NCI-H1436 treated with DMSO at 0.1 percent for 48 hours (cell line): ENCODE measurements around the gene FANCC.

ENCODE experiments used
- DNase-seq: peaks from one replicate; lab custom pipeline; 2025; lab: John Stamatoyannopoulos, UW

FANCC gene

DNA sequence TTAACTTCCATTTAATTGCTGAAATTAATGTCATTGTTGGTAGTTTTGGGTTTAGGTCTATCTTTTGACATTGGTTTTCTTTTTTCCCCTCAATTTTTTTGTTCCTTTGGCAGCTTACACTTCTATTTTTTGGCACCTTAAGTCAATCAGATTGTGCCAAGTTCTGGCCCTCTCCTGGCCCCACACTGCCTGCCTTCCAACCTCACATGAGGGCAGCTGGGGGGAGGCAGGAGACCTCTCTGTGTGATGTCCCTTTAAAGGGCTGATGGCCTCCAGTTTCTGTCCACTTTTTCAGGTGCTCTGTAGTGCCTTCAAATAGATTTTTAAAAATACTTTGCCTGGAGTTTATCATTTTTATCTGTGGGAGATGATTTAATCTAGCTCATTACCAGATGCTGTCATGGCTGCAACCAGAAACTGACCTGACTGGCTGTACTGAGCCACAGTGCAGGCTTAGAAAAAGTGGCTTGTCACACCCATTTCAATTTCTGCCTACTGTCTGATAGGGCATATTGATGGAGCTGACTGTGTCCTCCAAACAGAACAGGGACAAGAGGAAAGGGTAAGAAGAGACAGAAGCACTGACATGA lies 196.6 kb downstream of the FANCC start:
- no peak for DNase-seq

DNA sequence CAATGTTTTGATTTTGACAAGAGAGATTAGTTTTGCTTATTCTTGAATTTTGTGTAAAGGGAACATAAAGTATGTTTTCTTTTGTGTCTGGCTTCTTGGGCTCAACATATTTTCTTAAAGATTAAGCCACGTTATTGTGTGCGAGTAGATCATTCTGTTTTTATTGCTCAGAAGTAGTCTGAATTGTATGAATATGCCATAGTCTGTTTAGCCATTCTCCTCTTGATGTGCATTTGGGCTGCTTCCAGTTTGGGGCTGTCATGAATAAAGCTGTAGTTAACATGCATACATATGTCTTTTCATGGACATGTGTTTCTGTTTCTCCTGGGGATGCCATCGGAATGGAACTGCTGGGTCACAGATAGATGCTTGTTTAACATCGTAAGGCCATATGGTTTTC lies 198.9 kb downstream of the FANCC start:
- DNase-seq: no peak

DNA sequence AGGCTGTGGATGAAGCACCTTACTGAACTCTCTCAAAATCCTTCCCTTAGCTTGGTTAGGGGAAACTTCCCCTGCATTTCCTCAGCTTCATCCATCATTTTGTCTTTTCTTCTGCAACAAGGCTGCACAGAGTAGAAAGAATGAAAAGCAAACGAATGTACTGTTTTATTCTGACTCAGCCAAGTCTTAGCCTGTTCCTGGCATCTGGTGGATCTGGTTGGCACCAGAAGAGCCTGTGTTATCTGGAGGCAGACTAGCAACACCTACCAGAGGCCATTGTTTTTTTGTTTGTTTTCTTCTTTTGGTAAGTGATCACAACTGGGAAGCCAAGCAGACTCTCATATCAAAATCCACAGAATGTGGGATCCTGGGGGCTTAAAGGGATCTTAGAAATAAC lies 200.7 kb downstream of the FANCC start:
- no peak for DNase-seq

DNA sequence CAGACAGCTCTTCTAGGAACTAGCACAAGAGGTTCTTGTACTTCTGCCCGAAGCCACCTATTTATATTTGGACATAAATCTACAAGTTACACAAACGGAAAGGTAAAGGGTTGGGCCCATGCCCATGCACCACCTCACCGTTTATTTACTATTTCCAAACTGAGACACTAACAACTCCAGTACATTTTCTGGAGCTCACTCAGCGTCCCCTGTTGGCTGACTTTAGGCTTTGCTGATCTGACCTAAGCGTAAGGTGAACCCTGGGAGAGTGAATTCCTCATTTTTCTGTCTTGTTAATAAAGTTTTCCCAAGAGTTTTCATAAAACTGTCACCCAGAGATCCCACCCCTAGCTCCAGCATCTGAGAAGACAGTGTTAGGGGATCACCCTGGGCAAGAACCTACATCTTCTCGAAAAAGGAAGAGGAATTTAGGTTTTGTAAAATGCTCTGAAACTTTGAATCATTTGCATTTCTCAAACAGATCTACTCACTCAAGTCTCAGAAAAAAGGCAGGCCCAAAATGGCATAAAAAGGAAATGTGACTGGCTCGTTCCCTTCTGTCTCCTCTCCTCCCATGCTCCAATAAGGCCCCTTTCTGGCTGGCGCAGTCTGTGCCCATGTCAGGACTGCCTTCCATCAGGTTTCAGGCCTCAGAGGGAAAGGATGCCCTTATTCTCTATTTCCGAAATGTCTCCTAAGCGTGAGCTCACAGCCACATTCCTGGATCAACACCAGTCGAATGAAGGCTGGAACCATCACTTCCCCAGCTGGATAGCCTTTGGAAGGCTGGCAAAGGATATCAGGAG lies 201.3 kb downstream of the FANCC start:
- DNase-seq: no peak

DNA sequence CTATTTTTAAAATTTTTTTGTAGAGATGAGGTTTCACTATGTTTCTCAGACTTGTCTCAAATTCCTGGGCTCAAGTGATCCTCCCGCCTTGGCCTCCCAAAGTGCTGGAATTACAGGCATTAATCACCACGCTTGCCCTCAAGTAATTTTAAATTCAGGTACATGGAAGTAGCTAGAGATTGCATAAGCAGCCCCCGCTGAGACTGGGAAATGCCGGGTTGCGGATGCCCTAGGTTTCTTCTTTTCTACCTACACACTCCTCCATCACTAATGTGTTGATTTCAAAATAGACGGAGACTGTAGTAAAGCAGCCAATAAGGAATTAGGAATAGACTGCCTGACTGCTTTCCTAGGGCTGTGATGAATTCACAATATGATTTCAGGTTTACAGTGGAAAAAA lies 202.4 kb downstream of the FANCC start:
- no peak for DNase-seq

DNA sequence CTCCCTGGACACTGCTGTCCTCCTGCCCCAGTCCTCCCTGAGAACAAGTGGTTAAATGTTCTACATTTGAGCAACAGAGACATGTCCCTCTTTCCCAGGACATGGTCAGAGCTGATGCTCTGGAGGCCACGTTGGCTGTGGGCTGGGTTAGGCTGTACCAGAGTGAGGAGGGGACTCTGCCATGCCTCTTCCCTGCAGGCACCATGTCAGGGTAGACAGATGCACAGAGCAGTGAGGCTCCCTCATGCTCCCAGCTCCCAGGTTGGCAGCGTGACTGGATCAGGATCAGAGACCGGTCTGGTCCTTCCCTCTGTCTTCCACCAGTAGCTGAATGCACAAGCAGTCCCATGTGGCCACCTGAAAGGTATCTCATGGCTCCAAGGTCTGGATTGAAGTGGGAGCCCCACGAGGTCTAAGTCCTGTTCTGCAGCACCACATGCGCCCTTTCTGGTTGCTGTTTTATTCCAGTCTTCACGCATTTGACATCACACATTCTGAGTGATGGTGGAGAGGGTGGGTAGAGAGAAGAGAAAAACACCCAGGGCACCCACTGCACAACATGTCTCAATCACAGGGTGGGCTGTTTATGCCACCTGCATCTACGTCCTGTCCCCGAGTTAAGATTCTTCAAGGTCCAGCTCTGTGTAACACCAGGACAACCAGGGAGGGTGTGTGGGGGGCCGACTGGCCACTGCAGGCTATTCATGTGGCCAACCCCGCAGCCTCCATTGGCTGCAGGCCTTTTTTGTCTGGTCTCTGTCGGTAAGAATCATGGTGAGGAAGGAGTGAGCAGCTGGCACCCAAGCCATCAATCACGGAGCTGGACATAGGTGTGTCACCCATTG lies 204.9 kb downstream of the FANCC start:
- no peak for DNase-seq

DNA sequence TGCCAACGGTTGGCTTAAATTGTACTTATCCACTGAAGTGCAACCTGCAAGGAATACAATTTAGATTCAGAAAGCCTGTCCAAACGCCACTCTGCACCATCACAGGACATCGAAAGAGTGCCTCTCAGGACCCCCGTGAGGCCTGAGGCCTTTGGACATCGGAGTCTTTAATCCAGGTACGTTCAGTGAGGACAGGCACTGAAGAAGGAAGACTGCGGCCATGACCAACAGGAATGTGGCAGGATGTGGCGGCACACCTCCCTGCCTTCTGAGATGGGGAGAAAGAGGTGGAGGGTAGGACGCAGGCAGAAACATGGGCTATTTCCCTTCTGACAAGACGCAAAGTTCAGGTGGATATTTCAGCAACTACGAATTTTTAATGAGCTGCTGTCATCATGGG lies 205.8 kb downstream of the FANCC start:
- DNase-seq: no peak

DNA sequence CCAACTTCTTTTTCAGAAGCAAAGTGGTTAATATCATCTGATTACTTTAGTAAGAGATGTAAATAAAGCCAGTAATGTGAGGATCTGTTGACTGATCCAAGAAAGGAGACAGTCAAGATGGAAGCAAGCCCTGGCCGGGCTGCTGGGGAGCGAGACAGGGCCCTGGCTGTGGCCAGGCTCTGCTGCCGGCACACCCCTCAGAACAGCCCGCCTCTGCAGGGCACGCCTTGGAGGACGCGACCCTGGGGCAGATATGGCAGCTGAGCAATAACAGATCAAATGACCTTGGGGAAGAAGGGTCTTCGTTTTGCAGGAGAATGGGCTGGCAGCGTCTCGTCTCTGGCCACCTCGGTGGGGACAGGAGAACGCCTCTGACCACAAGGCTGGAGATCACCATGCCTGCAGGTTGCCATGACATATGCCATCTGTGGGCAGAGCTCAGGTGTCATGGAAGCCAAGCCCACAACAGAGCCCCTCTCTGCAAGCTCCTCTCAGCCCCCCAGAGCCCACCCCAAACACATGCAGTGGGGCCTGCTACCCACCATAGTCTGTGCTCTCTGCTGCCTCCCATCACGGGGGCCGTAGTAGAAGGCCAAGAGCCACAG lies 206.5 kb downstream of the FANCC start:
- DNase-seq: no peak

DNA sequence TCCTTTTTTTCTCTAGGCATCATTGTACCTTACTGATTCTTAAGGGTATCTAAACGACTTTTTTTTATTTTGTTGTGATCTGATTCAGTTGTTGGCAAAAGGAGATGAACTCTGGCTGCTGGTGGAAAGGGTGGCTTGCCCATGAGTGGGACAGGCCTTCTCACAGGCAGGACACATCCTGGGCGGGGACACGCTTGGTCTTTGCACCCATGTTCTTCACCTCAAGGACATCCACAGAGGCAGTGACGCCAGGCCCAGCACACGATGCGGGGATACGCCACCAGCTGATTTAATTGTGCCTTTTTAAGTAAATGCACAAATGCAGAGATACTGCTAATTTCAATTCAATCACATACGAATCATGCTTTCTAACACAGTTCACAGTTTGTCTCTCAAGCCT lies 208.1 kb downstream of the FANCC start:
- no peak for DNase-seq

DNA sequence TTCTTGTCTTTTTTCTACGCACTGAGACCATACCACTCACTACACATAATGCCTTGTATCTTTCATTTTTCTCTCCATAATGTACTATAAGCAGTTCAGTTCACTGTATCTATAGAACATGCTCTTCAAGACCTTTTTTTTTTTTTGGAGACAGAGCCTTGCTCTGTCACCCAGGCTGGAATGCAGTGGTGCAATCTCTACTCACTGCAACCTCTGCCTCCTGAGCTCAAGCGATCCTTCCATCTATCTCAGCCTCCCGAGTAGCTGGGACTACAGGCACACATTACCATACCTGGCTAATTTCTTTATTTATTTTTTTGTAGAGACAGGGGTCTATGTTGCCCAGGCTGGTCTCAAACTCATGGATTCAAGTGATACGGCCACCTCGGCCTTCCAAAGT lies 208.7 kb downstream of the FANCC start:
- DNase-seq: no peak

DNA sequence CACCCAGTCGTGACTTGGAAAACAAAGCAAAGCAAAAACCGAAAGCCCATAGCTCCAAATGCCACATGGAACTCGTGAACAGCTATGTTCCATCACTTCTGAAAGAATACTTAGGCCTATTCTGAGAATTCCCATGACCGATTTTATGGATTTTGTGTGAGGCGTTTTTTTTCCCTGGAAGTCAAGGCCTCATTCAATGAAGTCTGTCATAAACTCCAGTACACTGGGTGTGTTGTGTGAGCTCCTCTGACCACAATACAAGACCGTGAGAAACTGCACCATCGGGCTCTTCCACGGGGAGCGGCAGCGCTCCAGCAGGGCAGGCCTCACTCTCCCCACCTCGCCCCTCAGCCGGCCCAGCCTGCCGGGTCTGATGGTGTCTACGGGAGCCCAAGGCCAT lies 209.5 kb downstream of the FANCC start:
- DNase-seq: no peak

DNA sequence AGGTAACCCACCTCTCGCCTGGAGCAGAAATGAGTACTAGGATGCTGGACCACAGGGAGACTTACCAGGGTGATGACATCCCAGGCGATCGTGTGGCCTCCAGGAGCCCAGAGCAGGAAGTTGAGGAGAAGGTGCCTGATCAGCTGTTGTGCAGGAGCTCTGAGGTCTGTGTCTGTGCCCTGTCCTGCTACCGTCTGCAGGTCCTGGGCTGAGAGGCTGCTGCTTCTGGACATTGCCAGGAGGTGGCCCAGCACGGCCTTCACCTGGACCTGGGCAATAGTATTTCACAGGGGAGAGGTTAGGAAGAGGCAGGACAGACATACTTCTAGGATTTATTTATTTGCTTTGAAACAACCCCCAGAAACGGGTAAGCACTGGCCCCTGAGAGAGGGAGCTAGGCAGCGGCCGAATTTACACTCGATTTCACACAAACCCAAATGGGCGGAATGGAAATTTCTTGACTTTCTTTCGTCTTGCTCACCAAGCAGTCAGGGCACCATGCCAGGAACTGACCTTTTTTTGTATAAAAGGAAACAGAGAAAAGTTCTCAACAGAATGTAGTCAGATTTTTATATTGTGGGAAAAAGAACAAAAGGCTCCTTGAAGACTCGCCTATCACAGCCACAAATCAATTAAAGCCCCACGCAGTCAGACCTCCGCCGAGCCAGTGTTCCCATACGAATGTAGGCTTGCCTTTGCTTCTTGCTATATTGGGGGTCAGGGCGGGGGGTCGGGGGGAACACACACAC lies 210.3 kb downstream of the FANCC start:
- no peak for DNase-seq

DNA sequence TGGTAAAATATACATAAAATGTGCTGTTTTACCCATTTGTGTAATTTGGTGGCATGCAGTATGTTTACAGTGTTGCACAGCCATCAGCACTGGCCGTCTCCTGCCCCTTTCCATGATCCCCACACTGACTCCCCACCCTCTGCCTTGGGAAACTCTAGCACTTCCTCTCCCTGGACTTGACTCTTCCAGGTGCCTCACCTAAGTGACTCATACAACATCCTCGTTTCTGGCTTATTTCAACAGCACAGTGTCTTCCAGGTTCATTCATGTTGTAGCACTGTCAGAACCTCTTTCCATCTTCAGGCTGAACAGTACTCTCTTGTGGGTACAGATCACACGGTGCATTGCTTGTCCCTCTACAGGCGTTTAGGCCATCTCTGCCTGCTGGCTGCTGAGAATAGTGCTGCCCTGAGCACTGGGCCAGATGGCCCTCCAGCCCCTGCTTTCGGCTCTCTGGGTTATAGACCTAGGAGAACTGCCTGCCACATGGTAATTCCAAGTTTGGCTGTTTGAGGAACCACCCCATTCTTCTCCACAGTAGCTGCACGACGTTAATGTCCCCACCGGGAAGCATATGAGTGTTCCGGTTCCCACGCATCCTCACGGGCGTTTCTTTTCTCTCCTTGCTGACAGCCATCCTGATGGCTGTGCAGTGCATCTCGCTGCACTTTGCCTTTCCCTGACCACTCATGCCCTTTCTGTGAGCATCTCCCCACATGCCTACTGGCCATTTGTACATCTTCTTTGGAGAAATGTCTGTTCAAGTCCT lies 211.8 kb downstream of the FANCC start:
- DNase-seq: no peak

DNA sequence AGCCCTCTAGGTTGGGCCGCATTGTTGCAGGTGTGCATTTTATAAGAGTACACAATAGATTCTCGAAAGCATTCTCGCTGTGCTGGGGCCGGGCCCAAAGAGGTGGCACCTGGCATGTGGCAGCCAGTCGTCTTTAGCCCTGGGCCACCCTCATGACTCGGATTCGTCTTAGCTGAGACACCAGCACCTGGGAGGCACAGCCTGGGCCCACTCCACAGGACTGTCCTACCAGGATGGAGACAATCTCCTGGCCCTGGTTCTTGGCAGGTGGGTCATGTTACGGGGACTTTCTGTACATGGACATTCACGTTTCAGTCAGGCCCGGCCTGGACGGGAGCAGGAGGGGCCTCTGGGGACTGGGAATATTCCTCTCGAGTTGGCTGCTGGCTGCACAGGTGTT lies 212.5 kb downstream of the FANCC start:
- DNase-seq: no peak

DNA sequence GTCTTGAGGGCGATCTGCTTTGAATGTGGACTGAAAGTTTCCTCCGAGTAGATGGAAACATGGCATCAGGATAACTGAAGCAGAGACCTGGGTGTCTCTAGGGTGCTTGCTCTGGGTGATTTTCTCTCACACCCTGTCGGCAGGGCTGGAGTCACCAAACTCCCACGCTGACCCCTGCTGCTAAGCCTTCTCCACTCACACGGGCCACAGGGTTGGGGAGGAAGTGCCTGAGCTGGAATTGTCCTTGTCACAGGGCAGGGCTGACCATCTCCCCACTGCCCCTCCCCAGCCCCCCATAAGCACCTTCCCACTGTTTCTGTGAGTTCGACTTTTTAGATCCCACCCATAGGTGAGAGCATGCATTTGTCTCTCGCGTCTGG lies 212.9 kb downstream of the FANCC start:
- no peak for DNase-seq

DNA sequence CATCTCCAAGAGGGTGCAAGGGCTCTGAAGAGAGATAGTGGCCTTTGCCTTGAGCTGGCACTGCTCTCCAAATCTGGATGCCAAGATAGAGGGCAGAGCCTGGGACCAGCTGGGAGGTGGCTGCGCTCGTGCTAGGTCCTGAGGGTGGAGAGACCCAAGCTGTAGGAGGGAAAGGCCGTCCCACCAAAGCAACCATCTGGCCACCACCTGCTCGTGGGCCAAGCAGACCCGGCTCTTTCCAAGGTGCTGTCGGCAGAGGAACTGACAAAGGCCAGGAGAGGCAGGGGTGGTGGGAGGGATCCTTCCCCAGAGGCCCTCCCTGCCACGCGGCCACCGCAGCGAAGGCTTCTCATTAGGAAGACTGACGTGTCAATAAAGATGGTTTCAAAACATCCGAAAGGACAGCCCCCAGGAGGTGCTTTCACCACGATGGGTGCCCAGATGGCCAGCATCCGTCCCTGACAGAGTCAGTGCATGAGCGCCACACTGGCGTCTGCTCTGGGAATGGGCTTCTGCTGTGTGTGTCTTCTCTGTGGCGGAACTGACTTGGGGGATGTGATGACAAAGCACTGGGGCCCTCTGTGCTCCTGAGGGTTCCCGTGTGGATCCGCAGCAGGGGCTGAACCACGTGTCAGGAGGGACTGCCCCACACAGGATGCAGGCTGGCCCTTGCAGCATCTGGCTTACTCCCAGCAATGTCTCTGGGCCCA lies 213.5 kb downstream of the FANCC start:
- no peak for DNase-seq

DNA sequence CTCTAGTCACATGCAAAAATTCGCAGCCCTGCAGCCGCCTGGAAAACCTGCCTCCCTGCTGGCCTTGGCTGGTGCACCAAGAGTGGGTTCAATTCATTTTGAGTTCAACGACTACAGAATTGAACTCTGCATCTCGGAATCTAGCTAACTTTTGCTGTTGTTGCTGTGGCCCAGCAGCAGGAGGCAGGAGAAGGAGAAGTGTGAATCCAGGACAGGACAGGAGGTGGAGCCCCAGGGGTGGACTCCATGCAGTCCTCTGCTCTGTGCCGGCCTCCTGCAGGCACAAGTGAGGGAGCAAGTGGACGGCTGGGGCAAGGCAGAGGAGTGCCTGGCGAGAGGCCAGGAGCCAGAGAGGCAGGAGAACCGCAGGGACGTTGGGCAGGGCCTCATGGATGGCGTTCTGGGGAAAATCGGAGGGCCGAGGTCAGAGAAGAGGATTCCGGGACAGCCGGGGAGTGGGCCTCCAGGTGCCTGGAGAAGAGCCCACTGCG lies 214.2 kb downstream of the FANCC start:
- DNase-seq: no peak

DNA sequence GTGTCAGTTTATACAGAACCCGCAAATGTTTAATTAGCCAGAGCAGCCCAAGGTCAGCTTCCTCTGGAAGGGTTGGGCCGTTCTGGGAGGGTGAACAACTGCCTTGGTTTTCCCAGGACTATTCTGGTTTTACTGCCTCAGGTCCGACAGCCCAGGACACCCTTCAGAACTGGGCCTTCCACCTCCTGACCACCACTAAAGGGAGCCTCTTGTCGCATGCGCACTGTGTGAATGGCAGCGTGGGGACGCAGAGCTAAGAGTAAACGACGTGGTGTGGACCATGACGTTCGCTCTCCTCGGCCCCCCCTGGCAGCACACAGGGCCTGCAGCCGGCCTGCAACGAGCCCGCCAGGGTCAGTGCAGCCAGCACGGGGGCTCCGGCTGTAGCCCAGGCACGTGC lies 214.9 kb downstream of the FANCC start:
- DNase-seq: no peak

DNA sequence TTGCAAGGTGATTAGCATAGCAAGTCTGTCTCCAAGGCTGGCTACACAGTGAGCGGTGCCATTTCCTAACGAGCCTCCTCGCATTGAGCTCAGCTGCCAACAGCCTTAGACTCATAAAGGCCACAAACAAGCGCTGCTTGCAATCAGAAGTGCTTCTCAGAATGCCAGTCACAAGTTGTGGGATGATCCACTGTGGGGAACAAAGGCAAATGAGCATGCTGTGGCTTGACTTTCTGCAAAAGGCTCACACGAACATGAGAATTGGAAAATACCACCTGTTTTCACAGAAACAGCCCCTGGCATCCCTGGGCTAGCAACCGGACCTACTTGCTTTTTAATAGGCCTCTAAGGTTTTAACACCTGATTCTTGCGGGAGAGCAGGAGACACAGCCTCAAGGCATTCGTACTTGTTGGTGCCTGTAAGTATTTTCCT lies 215.5 kb downstream of the FANCC start:
- DNase-seq: no peak

DNA sequence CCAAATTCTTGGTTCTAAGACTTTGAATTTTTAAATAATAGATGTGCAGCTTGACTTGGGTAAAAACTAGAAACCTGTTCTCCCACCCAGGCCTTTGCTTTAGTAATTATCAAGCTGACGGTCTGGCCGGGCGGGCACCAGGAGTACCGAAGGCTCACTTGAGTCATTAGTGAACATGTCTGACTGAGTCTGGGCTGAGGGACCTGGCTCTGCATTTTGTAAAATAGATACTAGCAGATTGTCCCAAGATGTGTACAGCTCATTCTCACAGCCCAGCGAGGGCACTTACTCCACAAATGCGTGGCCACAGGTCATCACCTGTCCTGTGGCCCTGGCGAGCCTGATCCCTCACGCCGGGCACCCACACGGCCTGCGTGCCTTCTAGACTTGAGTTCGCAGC lies 216.2 kb downstream of the FANCC start:
- no peak for DNase-seq
